ENCODE measurements around the gene TSPAN3. TPM values are rescaled to one million over a fixed set of nuclear protein-coding genes. Genes with fewer than 3 reads are reported as not detected.

The TSPAN3 gene
- total and polyA plus RNA-seq, 7 donors, result 146 to 330 (median 210) TPM

DNA sequence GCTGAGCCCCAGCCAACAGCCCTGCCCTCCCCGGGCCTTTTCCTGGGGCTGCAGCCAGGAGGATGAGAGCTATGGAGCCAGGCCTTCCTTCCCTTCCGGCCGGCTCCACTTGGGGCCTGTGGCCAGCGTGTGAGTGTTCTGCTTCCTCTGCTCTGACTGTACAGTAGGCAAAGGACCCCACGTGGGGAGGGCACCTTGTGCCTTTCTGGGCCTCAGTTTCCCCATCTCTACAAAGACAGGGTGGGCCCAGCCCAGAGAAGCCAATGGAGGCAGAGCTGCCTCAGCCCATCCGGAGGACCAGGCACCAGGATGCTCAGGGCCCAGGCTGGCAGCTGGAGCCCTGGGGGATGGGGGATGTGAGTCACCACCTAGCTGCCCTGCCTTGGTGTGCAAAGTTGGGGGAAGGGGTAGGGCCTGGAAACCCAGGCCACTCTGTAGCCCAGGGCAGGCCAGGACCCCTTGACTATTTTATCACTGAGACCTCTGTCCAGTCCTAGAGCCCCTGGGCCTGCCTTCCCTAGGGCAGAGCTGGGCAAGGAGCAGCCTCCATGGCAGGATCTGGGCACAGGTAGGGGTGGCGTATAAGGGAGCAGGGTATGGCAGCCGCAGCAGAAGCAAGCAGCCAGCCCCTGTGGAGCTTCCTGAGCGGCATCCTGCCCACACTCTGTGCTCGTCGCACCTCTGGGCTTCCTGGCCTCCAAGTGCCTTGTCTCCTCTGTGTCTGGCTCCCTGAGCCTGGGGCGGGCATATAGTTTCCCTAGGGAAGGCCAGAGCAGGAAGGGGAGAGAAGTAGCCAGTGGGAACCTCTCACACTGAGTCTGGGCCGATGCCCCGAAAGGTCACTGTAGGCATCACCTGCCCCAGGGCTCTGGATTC is 74.1 kb downstream of the TSPAN3 start:
- Histone ChIP-seq H3K36me3 (ENCODE audit: insufficient read depth in 1 of 2, low read depth in 1 of 2) (no peaks in the 10 kb centered on the region), H3K9me3 (no peaks in the 10 kb centered on the region), H3K4me3 (peak overlapping the region; percentile 38), H3K27ac (no peak overlapping the region), H3K4me1 (peaks cover 6% of the 10 kb centered on the region), H3K27me3 (ENCODE audit: insufficient read depth in 3 of 3, low read length in 2 of 3) (peaks cover 0 to 3% (median 0%) of the 10 kb centered on the region in 3 donors)
- ATAC-seq (peak in 2 of 4 donors; percentile 45 to 56), DNase-seq (peak in 1 of 2 donors; percentile 52)
- intact Hi-C loops (cut with DNase I), result no loop called here
- WGBS, 3 donors, result 54 to 67% (median 63%) methylated on average over 13 to 14 of the region's 14 CpGs
- peak; percentile 5 for TF ChIP-seq CTCF (IDR thresholded peaks at IDR 0.05)

- H3K27me3 ChIP-seq (ENCODE audit: insufficient read depth in 3 of 3, low read length in 2 of 3), result peaks cover 0 to 3% (median 0%) of the 10 kb centered on the region in 3 donors
- peak overlapping the region; percentile 38 for H3K4me3 ChIP-seq
- peaks cover 6% of the 10 kb centered on the region for H3K4me1 ChIP-seq
- TF ChIP-seq CTCF (IDR thresholded peaks at IDR 0.05), result no peak
- intact Hi-C loops (cut with DNase I), result no loop called here
- no peak overlapping the region for H3K27ac ChIP-seq
- DNase-seq (no peak), ATAC-seq (no peak)
- 38 to 52% (median 40%) methylated on average over 9 of the region's 9 CpGs for WGBS, 3 donors
- H3K9me3 ChIP-seq, result no peaks in the 10 kb centered on the region
- no peaks in the 10 kb centered on the region for H3K36me3 ChIP-seq (ENCODE audit: insufficient read depth in 1 of 2, low read depth in 1 of 2)
These were observed 74.8 kb downstream of the TSPAN3 start for GRCh38 chr15:76996076-76996525.

DNA sequence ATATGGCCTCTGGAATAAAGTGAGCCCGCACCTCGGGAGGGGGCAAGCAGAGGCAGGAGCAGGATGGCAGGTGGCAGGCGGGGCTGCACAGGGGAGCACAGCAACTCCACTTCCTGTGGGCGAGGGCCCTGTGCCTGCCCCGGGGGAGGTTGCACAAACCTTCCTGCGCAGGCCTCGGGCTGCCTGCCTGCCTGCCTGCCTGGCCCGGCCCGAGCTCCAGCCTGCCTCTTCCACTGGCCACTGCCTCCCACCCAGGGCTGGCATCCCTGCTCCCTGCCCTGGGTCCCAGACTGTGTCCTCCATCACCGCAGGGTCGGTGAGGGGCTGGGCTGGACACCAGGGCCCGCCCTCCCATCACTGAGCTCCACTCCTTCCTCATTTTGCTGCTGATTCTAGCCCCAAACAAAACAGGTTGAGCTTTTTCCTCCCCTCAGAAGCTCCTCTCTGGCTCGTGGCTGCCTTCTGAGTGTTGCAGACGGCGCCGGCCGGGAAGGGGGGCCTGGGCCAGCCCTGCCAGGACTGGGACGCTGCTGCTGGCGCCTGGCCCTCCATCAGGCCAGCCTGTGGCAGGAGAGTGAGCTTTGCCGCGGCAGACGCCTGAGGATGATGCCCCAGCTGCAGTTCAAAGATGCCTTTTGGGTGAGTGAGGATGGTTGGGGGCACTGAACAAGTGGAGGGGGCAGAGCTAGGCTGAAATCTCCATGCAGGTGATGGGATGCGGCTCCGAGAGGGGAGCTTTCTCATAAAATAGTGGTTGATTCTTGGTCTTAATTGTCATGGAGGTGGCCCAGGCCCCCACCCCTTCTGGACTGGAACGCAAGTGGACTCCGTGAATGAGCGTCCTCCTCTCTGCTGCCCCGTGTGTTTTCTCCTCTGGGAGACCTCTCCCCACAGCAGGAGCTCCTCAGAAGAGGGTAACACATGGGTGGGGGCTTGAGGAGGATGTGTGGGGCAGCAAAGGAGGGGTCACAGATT is 75.7 kb downstream of the TSPAN3 start, which contains the start of gene PSTPIP1:
Gene PSTPIP1 (plus strand): TSS at position 156 of the 975 bp plus-strand sequence. CDS start 448 bp downstream, at position 604.
- Histone ChIP-seq H3K36me3 (ENCODE audit: insufficient read depth in 1 of 2, low read depth in 1 of 2) (no peaks in the 10 kb centered on the region), H3K27ac (no peak within 1 kb of the TSS), H3K4me1 (peaks cover 6% of the 10 kb centered on the region), H3K4me3 (peak within 1 kb of the TSS; percentile 38), H3K9me3 (no peaks in the 10 kb centered on the region), H3K27me3 (ENCODE audit: insufficient read depth in 3 of 3, low read length in 2 of 3) (peaks cover 0 to 3% (median 0%) of the 10 kb centered on the region in 3 donors)
- ATAC-seq (peak in 3 of 4 donors; percentile 16 to 37 (median 17)), DNase-seq (peak in 1 of 2 donors; percentile 57)
- TF ChIP-seq CTCF (IDR thresholded peaks at IDR 0.05), result no peak
- WGBS, 3 donors, result 50 to 56% (median 53%) methylated on average over 23 to 28 of the region's 28 CpGs
- intact Hi-C loops (cut with DNase I), result no loop called here

DNA sequence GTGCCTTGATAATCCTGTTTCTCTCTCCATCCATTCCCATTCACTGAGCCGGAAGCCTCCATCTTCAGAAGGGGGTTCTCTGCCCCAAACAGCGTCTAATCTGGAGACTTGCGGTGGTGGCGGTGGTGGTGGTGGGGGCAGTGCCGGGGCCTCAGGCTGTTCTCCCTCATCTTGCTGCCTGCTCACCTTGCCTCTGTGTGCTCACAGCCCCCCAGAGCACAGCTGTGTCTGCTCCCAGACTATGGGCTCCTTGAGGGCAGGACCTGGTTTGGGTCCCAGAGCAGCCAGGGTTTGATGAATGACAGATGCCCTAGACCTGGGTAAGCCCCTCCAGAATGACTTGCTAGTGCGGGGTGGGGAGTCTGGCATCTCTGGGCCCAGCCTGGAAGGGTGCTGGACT is 76.4 kb downstream of the TSPAN3 start:
- intact Hi-C loops (cut with DNase I), result no loop called here
- peaks cover 6% of the 10 kb centered on the region for H3K4me1 ChIP-seq
- H3K36me3 ChIP-seq (ENCODE audit: insufficient read depth in 1 of 2, low read depth in 1 of 2), result no peaks in the 10 kb centered on the region
- ATAC-seq (no peak), DNase-seq (no peak)
- no peak overlapping the region for H3K4me3 ChIP-seq
- no peak overlapping the region for H3K27ac ChIP-seq
- no peaks in the 10 kb centered on the region for H3K9me3 ChIP-seq
- H3K27me3 ChIP-seq (ENCODE audit: insufficient read depth in 3 of 3, low read length in 2 of 3), result peaks cover 0 to 3% (median 0%) of the 10 kb centered on the region in 3 donors
- no peak for TF ChIP-seq CTCF (IDR thresholded peaks at IDR 0.05)
- WGBS, 3 donors, result 95 to 97% (median 97%) methylated on average over 6 of the region's 6 CpGs

All from psoas muscle (tissue), 8 donors.